Fibroblast of villous mesenchyme (primary cell): ENCODE data around the gene OR56B1. TPM values are rescaled to one million over a fixed set of nuclear protein-coding genes. Genes with fewer than 3 reads are reported as not detected.

Experiments used
- DNase-seq: peaks from one replicate; pipeline ENCODE4 v3.0.0-alpha.2; 2010; ENCODE audit warnings: low read depth
- H3K4me3 ChIP-seq: 2 replicates; pipeline ENCODE4 v1.5.1; 2011; ENCODE audit warnings: low read depth, mild to moderate bottlenecking, low read length
- CTCF ChIP-seq: IDR thresholded peaks from 2 replicates; pipeline ENCODE4 v1.5.1; 2012; ENCODE audit warnings: low read depth, mild to moderate bottlenecking, low read length; ENCODE audit not compliant: insufficient read depth
- total RNA-seq: library from RNA; depleted of rRNA; stranded (reverse); fragments of >200 nt; gene quantifications from 2 replicates; pipeline ENCODE4 v1.2.3, GENCODE V29; 2012

Gene OR56B1
- total RNA-seq, 1 donor: not detected

- TF ChIP-seq CTCF: no peak
Measured at GRCh38 chr11:5727691-5728090, 8.6 kb upstream of the OR56B1 start.

GRCh38 chr11:5737091-5737490 lies 843 bp downstream of the OR56B1 start:
- H3K4me3 ChIP-seq: no peak overlapping the region
- TF ChIP-seq CTCF: no peak
- peak; percentile 20 for DNase-seq

More at GRCh38 chr11:5727691-5728090, 8.6 kb upstream of the OR56B1 start:
- DNase-seq: no peak
- H3K4me3 ChIP-seq: no peak overlapping the region

GRCh38 chr11:5737670-5738392 lies 1.6 kb downstream of the OR56B1 start:
- no peak for DNase-seq
- TF ChIP-seq CTCF: no peak
- H3K4me3 ChIP-seq: no peak overlapping the region

- no peak for TF ChIP-seq CTCF
- H3K4me3 ChIP-seq: no peak overlapping the region
- DNase-seq: no peak
Measured at GRCh38 chr11:5738431-5738830, 2.2 kb downstream of the OR56B1 start.

GRCh38 chr11:5746614-5747013 lies 10.4 kb downstream of the OR56B1 start:
- DNase-seq: no peak
- TF ChIP-seq CTCF: no peak

GRCh38 chr11:5749836-5750235 lies 13.6 kb downstream of the OR56B1 start:
- TF ChIP-seq CTCF: no peak

More at GRCh38 chr11:5746614-5747013, 10.4 kb downstream of the OR56B1 start:
- no peak overlapping the region for H3K4me3 ChIP-seq

GRCh38 chr11:5753943-5754342 lies 17.7 kb downstream of the OR56B1 start, which contains the start of gene OR52N4:
Gene OR52N4, plus strand, starts transcription at chr11:5754243. Its CDS starts 498 bp downstream, at chr11:5754741.
- no peak for TF ChIP-seq CTCF
- H3K4me3 ChIP-seq: no peak within 1 kb of the TSS
- DNase-seq: no peak

More at GRCh38 chr11:5749836-5750235, 13.6 kb downstream of the OR56B1 start:
- no peak for DNase-seq
- H3K4me3 ChIP-seq: no peak overlapping the region
